NCI-H1436 (cell line): ENCODE results near the gene TMEM117.
A peak's percentile ranks its signal among the peaks of the same experiment; 100 is the strongest.

Source experiments
- DNase-seq: peaks from one replicate; lab custom pipeline; 2025; lab: John Stamatoyannopoulos, UW

TMEM117 gene

GRCh38 chr12:43884683-43885410 lies 49.0 kb downstream of the TMEM117 start:
- no peak for DNase-seq

GRCh38 chr12:43887397-43887796 lies 51.5 kb downstream of the TMEM117 start:
- no peak for DNase-seq

GRCh38 chr12:43891856-43892574 lies 56.1 kb downstream of the TMEM117 start:
- DNase-seq: no peak

- DNase-seq: no peak
These were observed 57.8 kb downstream of the TMEM117 start for GRCh38 chr12:43893670-43894069.

- no peak for DNase-seq
These were observed 59.8 kb downstream of the TMEM117 start for GRCh38 chr12:43895580-43896206.

GRCh38 chr12:43896496-43896895 lies 60.6 kb downstream of the TMEM117 start:
- no peak for DNase-seq

GRCh38 chr12:43898474-43898873 lies 62.6 kb downstream of the TMEM117 start:
- DNase-seq: no peak

- no peak for DNase-seq
These were observed 63.7 kb downstream of the TMEM117 start for GRCh38 chr12:43899574-43899973.

- DNase-seq: no peak
These were observed 67.8 kb downstream of the TMEM117 start for GRCh38 chr12:43903686-43904085.

- DNase-seq: no peak
These were observed 77.0 kb downstream of the TMEM117 start for GRCh38 chr12:43912859-43913258.

- DNase-seq: no peak
These were observed 78.5 kb downstream of the TMEM117 start for GRCh38 chr12:43914391-43914790.

- DNase-seq: no peak
These were observed 79.1 kb downstream of the TMEM117 start for GRCh38 chr12:43914923-43915468.

GRCh38 chr12:43917896-43918295 lies 82.0 kb downstream of the TMEM117 start:
- DNase-seq: no peak

GRCh38 chr12:43921666-43922337 lies 85.9 kb downstream of the TMEM117 start:
- DNase-seq: no peak

- DNase-seq: no peak
These were observed 94.2 kb downstream of the TMEM117 start for GRCh38 chr12:43930032-43930431.

GRCh38 chr12:43931187-43931586 lies 95.3 kb downstream of the TMEM117 start:
- no peak for DNase-seq

- no peak for DNase-seq
These were observed 99.7 kb downstream of the TMEM117 start for GRCh38 chr12:43935581-43935980.

- DNase-seq: no peak
These were observed 102.1 kb downstream of the TMEM117 start for GRCh38 chr12:43937947-43938346.

- DNase-seq: no peak
These were observed 106.5 kb downstream of the TMEM117 start for GRCh38 chr12:43942379-43942778.

GRCh38 chr12:43945983-43946382 lies 110.1 kb downstream of the TMEM117 start:
- no peak for DNase-seq

GRCh38 chr12:43951286-43951685 lies 115.4 kb downstream of the TMEM117 start:
- DNase-seq: no peak

GRCh38 chr12:43957732-43958372 lies 122.0 kb downstream of the TMEM117 start:
- DNase-seq: peak; percentile 15
